Measurements from ENCODE around the gene EHD1. TPM values are rescaled to one million over a fixed set of nuclear protein-coding genes. Genes with fewer than 3 reads are reported as not detected.

The EHD1 gene
- total RNA-seq, 2 experiments from 2014 or later, result 101 to 153 TPM

- CTCF ChIA-PET (ENCODE audit: unreplicated experiment), result interaction anchor here (0.6 kb wide), 1 partner anchor 105 kb away, joined by 3 read pairs; no protein-coding TSS in a partner anchor
- POLR2A ChIA-PET, result interaction anchor here (0.5 to 1.6 kb wide), 5 partner anchors 20 to 95 kb away, joined by 3 to 7 read pairs (median 3); no protein-coding TSS in a partner anchor
- H3K9me2 ChIP-seq (ENCODE audit: insufficient read depth, low read length), result no peaks in the 10 kb centered on the region
- peaks cover 32% of the 10 kb centered on the region for H3K4me1 ChIP-seq (ENCODE audit: insufficient read depth, low read length, poor library complexity, severe bottlenecking)
- H3K27ac ChIP-seq (ENCODE audit: low read depth, low read length, poor library complexity, severe bottlenecking), result peak overlapping the region; percentile 63
- H3K9me3 ChIP-seq (ENCODE audit: low read length), result no peaks in the 10 kb centered on the region
- H3K4me2 ChIP-seq (ENCODE audit: low read length), result peak overlapping the region; percentile 78
- peak overlapping the region; percentile 53 for H2AFZ ChIP-seq (ENCODE audit: low read length)
- peaks cover 10% of the 10 kb centered on the region; the same call in 1 of the 2 replicates for H3K79me2 ChIP-seq (ENCODE audit: insufficient read depth, low read depth, low read length)
- TF ChIP-seq EZH2phosphoT487 (IDR thresholded peaks at IDR 0.05; ENCODE audit: borderline replicate concordance, low read depth, low read length) (no peak), CTCF (conservative IDR thresholded peaks at IDR 0.05; ENCODE audit: low read length) (no peak)
- peak overlapping the region; percentile 68 for H3K4me3 ChIP-seq (ENCODE audit: low read depth, low read length, poor library complexity, severe bottlenecking)
- intact Hi-C loops (cut with micrococcal nuclease; ENCODE audit: unreplicated experiment), result loop anchor here (1.0 to 10.0 kb wide), 4 partner anchors 55 to 167 kb away; partner anchors contain the start of genes ARL2, CDCA5, MAJIN and ZFPL1
- DNase-seq (ENCODE audit: low spot score), result no peak
- BruUV-seq (replicated peaks), result TSS peak; percentile 96
- peaks cover 13% of the 10 kb centered on the region; the same call in 1 of the 2 replicates for H3K36me3 ChIP-seq (ENCODE audit: insufficient read depth, low read length)
- H4K20me1 ChIP-seq (ENCODE audit: insufficient read depth, low read length), result no peaks in the 10 kb centered on the region
These were observed 39.2 kb upstream of the EHD1 start for GRCh38 chr11:64917663-64917995.

- peak within 1 kb of the TSS; percentile 53 for H2AFZ ChIP-seq (ENCODE audit: low read length)
- H4K20me1 ChIP-seq (ENCODE audit: insufficient read depth, low read length), result no peaks in the 10 kb centered on the region
- peaks cover 32% of the 10 kb centered on the region for H3K4me1 ChIP-seq (ENCODE audit: insufficient read depth, low read length, poor library complexity, severe bottlenecking)
- peak within 1 kb of the TSS; percentile 63 for H3K27ac ChIP-seq (ENCODE audit: low read depth, low read length, poor library complexity, severe bottlenecking)
- no peaks in the 10 kb centered on the region for H3K9me2 ChIP-seq (ENCODE audit: insufficient read depth, low read length)
- POLR2A ChIA-PET, result interaction anchor here (0.9 to 1.6 kb wide), 2 partner anchors 69 to 72 kb away, joined by 3 read pairs; no protein-coding TSS in a partner anchor
- BruUV-seq (replicated peaks), result no TSS peak
- TF ChIP-seq EZH2phosphoT487 (IDR thresholded peaks at IDR 0.05; ENCODE audit: borderline replicate concordance, low read depth, low read length) (no peak), CTCF (conservative IDR thresholded peaks at IDR 0.05; ENCODE audit: low read length) (no peak)
- no peaks in the 10 kb centered on the region for H3K9me3 ChIP-seq (ENCODE audit: low read length)
- H3K4me2 ChIP-seq (ENCODE audit: low read length), result peak within 1 kb of the TSS; percentile 84
- H3K4me3 ChIP-seq (ENCODE audit: low read depth, low read length, poor library complexity, severe bottlenecking), result peak within 1 kb of the TSS; percentile 87
- intact Hi-C loops (cut with micrococcal nuclease; ENCODE audit: unreplicated experiment), result loop anchor here (1.0 to 10.0 kb wide), 4 partner anchors 55 to 168 kb away; partner anchors contain the start of genes ARL2, CDCA5, MAJIN and ZFPL1
- H3K79me2 ChIP-seq (ENCODE audit: insufficient read depth, low read depth, low read length), result peaks cover 10% of the 10 kb centered on the region; the same call in 1 of the 2 replicates
- CTCF ChIA-PET (ENCODE audit: unreplicated experiment), result interaction anchor here (0.6 to 1.0 kb wide), 2 partner anchors 56 to 105 kb away, joined by 3 read pairs; no protein-coding TSS in a partner anchor
- H3K36me3 ChIP-seq (ENCODE audit: insufficient read depth, low read length), result peaks cover 17% of the 10 kb centered on the region; the same call in 1 of the 2 replicates
- peak; percentile 100 for DNase-seq (ENCODE audit: low spot score)
These were observed 38.6 kb upstream of the EHD1 start, which contains the start of gene ATG2A for GRCh38 chr11:64916775-64917662. ATG2A (minus strand) TSS chr11:64917209; CDS start chr11:64917135, 74 bp downstream.

All from OCI-LY7 (cell line).